ENCODE measurements around the gene SIN3A. TPM values are rescaled to one million over a fixed set of nuclear protein-coding genes. Genes with fewer than 3 reads are reported as not detected.

SIN3A gene
- total and polyA plus RNA-seq, 9 of the 15 experiments (the other 6 are each of a cell fraction or from before 2014, with no cell fraction given), result 11.1 to 70.3 (median 25.3) TPM

DNA sequence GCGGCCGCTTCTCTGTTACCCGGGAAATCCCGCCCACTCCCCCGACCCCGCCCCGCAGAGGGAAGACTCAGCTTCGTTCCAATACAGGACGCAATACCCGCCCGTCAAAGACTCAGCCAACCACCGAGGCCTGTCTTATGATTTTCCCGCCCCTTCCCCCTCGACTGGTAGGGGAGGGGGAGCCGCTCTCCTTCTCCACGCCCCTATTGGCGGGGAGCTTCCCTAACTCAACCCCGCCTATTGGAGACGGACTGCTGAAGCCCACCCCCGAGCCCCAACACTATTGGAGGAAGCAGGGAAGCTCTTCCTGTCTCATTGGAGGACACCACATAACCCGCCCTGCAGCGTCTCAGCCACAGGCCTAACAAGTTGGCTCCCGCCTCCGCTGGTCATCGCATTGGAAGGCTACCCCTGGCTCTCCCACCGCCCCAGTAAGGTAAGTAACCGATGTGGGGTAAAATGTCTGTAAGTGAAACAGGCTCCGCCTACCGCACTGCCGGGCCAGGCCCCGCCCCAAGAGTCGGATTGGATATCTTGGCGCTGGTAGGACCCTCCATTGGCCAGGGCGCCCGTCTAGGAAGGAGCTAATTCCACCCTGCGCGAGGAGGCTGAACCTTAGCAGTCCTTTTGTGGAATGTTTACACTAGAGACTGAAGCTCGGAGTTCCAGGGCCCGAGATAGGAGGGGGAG is at the start of gene SIN3A (continued):
- peak in 1 of 2 experiments; percentile 25; a peak in 2 of 4 replicates for TF ChIP-seq FOXK2 (conservative IDR thresholded peaks at IDR 0.05 in 1 of 2, IDR thresholded peaks at IDR 0.05 in 1 of 2; ENCODE audit: low read depth in 2 of 2)
- peak; percentile 5; the same call in 1 of the 2 replicates for TF ChIP-seq JUND (IDR thresholded peaks at IDR 0.05; ENCODE audit: borderline replicate concordance, low read depth, low read length)
- TF ChIP-seq JUND (tag; IDR thresholded peaks at IDR 0.05; ENCODE audit: borderline replicate concordance, low read depth, low read length), result no peak
- no peak for TF ChIP-seq HNRNPH1 (optimal IDR thresholded peaks at IDR 0.05; ENCODE audit: low read depth, low read length)
- peak; percentile 57; the same call in 1 of the 2 replicates for TF ChIP-seq CXXC5 (CRISPR knock-in tag; IDR thresholded peaks at IDR 0.05)
- no peak for TF ChIP-seq POU5F1 (IDR thresholded peaks at IDR 0.05; ENCODE audit: borderline replicate concordance, low read depth, low read length, partially characterized antibody)
- 0 out of 4 replicates have a peak, but pooled peaks of 1 of the 2 experiments have one; percentile 2 for TF ChIP-seq RCOR1 (IDR thresholded peaks at IDR 0.05; ENCODE audit: borderline replicate concordance in 1 of 2, low read depth in 2 of 2, low read length in 2 of 2)
- peak; percentile 93 for TF ChIP-seq FOS (IDR thresholded peaks at IDR 0.05; ENCODE audit: extremely low read depth, insufficient read length)
- TF ChIP-seq, protein P1, sequence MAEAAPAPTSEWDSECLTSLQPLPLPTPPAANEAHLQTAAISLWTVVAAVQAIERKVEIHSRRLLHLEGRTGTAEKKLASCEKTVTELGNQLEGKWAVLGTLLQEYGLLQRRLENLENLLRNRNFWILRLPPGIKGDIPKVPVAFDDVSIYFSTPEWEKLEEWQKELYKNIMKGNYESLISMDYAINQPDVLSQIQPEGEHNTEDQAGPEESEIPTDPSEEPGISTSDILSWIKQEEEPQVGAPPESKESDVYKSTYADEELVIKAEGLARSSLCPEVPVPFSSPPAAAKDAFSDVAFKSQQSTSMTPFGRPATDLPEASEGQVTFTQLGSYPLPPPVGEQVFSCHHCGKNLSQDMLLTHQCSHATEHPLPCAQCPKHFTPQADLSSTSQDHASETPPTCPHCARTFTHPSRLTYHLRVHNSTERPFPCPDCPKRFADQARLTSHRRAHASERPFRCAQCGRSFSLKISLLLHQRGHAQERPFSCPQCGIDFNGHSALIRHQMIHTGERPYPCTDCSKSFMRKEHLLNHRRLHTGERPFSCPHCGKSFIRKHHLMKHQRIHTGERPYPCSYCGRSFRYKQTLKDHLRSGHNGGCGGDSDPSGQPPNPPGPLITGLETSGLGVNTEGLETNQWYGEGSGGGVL (CRISPR knock-in tag; IDR thresholded peaks at IDR 0.05), result no peak
- TF ChIP-seq, protein P2, sequence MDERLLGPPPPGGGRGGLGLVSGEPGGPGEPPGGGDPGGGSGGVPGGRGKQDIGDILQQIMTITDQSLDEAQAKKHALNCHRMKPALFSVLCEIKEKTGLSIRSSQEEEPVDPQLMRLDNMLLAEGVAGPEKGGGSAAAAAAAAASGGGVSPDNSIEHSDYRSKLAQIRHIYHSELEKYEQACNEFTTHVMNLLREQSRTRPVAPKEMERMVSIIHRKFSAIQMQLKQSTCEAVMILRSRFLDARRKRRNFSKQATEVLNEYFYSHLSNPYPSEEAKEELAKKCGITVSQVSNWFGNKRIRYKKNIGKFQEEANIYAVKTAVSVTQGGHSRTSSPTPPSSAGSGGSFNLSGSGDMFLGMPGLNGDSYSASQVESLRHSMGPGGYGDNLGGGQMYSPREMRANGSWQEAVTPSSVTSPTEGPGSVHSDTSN (CRISPR knock-in tag; IDR thresholded peaks at IDR 0.05; ENCODE audit: low read depth), result peak; percentile 86
- TF ChIP-seq, protein P2 (tag; conservative IDR thresholded peaks at IDR 0.05; ENCODE audit: low read depth), result peak; percentile 97
- TF ChIP-seq, protein P3, sequence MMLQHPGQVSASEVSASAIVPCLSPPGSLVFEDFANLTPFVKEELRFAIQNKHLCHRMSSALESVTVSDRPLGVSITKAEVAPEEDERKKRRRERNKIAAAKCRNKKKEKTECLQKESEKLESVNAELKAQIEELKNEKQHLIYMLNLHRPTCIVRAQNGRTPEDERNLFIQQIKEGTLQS (IDR thresholded peaks at IDR 0.05), result no peak
- TF ChIP-seq, protein P3 (CRISPR knock-in tag; conservative IDR thresholded peaks at IDR 0.05), result no peak
- peak; percentile 71 for TF ChIP-seq GABPB1 (CRISPR knock-in tag; IDR thresholded peaks at IDR 0.05)
- TF ChIP-seq ESRRA (IDR thresholded peaks at IDR 0.05; ENCODE audit: borderline replicate concordance, low read depth), result peak; percentile 9; the same call in 1 of the 2 replicates
- TF ChIP-seq NONO (IDR thresholded peaks at IDR 0.05; ENCODE audit: low read depth in 2 of 2, low read length in 1 of 2), result 0 out of 4 replicates have a peak, but pooled peaks of 1 of the 2 experiments have one; percentile 57
- peak; percentile 84 for TF ChIP-seq SP2 (IDR thresholded peaks at IDR 0.05; ENCODE audit: extremely low read depth, low read depth, low read length, poor library complexity, severe bottlenecking)
- TF ChIP-seq, protein P4, sequence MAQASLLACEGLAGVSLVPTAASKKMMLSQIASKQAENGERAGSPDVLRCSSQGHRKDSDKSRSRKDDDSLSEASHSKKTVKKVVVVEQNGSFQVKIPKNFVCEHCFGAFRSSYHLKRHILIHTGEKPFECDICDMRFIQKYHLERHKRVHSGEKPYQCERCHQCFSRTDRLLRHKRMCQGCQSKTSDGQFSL (CRISPR knock-in tag; IDR thresholded peaks at IDR 0.05), result peak; percentile 28; the same call in 1 of the 2 replicates
- TF ChIP-seq, protein P4 (tag; IDR thresholded peaks at IDR 0.05), result no peak
- TF ChIP-seq ERF (CRISPR knock-in tag; IDR thresholded peaks at IDR 0.05), result no peak

Measured in K562 (cell line).